GM12878 (cell line): ENCODE measurements around the gene TSLP. TPM values are rescaled to one million over a fixed set of nuclear protein-coding genes. Genes with fewer than 3 reads are reported as not detected.

Experiments
- ATAC-seq: fragments of 200-7000 bp; cut with Tn5 transposase; 3 replicates; pipeline ENCODE4 v1.9.1; 2020; ENCODE audit warnings: mild to moderate bottlenecking, moderate library complexity
- BruUV-seq: library from RNA; stranded (reverse); fragments of 400-500 nt; replicated peaks from 2 replicates; lab custom pipeline; 2021; lab: Mats Ljungman, UMichigan
- CTCF ChIA-PET: fragments of 300-600 bp; sonication (Branson Sonifier 250); formaldehyde crosslinking; extraction: SDS; loops from one replicate; lab custom pipeline; 2021; ENCODE audit warnings: inconsistent platforms; lab: Yijun Ruan, JAX
- POLR2A ChIA-PET: fragments of 350-600 bp; formaldehyde crosslinking; extraction: SDS; loops from one replicate; lab custom pipeline; 2021; ENCODE audit warnings: inconsistent platforms; lab: Charles Lee
- RAD21 ChIA-PET: fragments of 300-600 bp; sonication (Branson Sonifier 250); formaldehyde crosslinking; loops from one replicate; lab custom pipeline; 2023; ENCODE audit warnings: antibody characterized with exemption; ENCODE audit not compliant: unreplicated experiment; lab: Charles Lee
- SMC1A ChIA-PET: fragments of 300-600 bp; sonication (Branson Sonifier 250); formaldehyde crosslinking; loops from one replicate; lab custom pipeline; 2023; ENCODE audit not compliant: unreplicated experiment, uncharacterized antibody; lab: Charles Lee
- DNase-seq: peaks from one replicate; pipeline ENCODE4 v3.0.0-alpha.2; 2011; ENCODE audit warnings: low read depth, low spot score
- FAIRE-seq: peaks from 3 replicates; lab custom pipeline; 2011; peaks lifted over from hg19 to GRCh38; lab: Jason Lieb, UNC
- H2AFZ ChIP-seq: 2 replicates; pipeline ENCODE4 v1.6.0; 2011; ENCODE audit warnings: low read depth, low read length, control low read depth; ENCODE audit not compliant: control insufficient read depth
- H3K27ac ChIP-seq: 2 replicates; pipeline ENCODE4 v1.5.1; 2011; ENCODE audit warnings: control low read depth; ENCODE audit not compliant: control insufficient read depth, insufficient read depth
- H3K27me3 ChIP-seq, 2 experiments: replicated peaks in 1 of 2; 2 replicates each; pipeline versions ENCODE4 v1.6.0 to v1.6.1; 2011; ENCODE audit warnings: low read length in 1 of 2; ENCODE audit not compliant: control insufficient read depth in 2 of 2, insufficient read depth in 2 of 2
- H3K36me3 ChIP-seq, 2 experiments: 2 replicates each; pipeline ENCODE4 v1.5.1; 2011; ENCODE audit warnings: low read length in 1 of 2; ENCODE audit not compliant: control insufficient read depth in 2 of 2, insufficient read depth in 2 of 2
- H3K4me1 ChIP-seq: 2 replicates; pipeline ENCODE4 v1.6.1; 2011; ENCODE audit warnings: mild to moderate bottlenecking, low read length, moderate library complexity, mixed read lengths; ENCODE audit not compliant: control insufficient read depth, insufficient read depth
- H3K4me2 ChIP-seq: 2 replicates; pipeline ENCODE4 v1.6.0; 2011; ENCODE audit warnings: control low read depth; ENCODE audit not compliant: control insufficient read depth, insufficient read depth
- H3K4me3 ChIP-seq: fragments of 200-600 bp; sonication (generic); 2 replicates; pipeline ENCODE4 v1.5.1; 2016
- H3K79me2 ChIP-seq: 2 replicates; pipeline ENCODE4 v1.6.0; 2011; ENCODE audit warnings: low read length; ENCODE audit not compliant: control insufficient read depth, insufficient read depth
- H3K9ac ChIP-seq: 2 replicates; pipeline ENCODE4 v1.8.0; 2011; ENCODE audit warnings: low read length, control low read depth, mixed read lengths; ENCODE audit not compliant: control insufficient read depth, insufficient read depth
- H3K9me3 ChIP-seq: replicated peaks from 3 replicates; pipeline ENCODE4 v1.5.1; 2011; ENCODE audit warnings: mild to moderate bottlenecking, low read length; ENCODE audit not compliant: control insufficient read depth, insufficient read depth
- H4K20me1 ChIP-seq: 2 replicates; pipeline ENCODE4 v1.6.0; 2011; ENCODE audit not compliant: control insufficient read depth, insufficient read depth
- BACH1 ChIP-seq: fragments of 450-650 bp; IDR thresholded peaks from 2 replicates; pipeline ENCODE4 v1.6.1; 2017; ENCODE audit warnings: mild to moderate bottlenecking, borderline replicate concordance
- BCL11A ChIP-seq: IDR thresholded peaks from 2 replicates; pipeline ENCODE4 v1.6.1; 2011; ENCODE audit warnings: low read depth, low read length
- MTA3 ChIP-seq: IDR thresholded peaks from 2 replicates; pipeline ENCODE4 v1.6.1; 2012; ENCODE audit warnings: low read length, inconsistent platforms, borderline replicate concordance
- SP1 ChIP-seq: IDR thresholded peaks from one replicate; pipeline ENCODE4 v1.6.1; 2011; ENCODE audit warnings: low read depth, low read length
- STAT1 ChIP-seq: fragments of 450-650 bp; conservative IDR thresholded peaks from 2 replicates; pipeline ENCODE4 v1.6.1; 2014; ENCODE audit warnings: antibody characterized with exemption, mild to moderate bottlenecking
- TBL1XR1 ChIP-seq: IDR thresholded peaks from 2 replicates; pipeline ENCODE4 v1.6.1; 2012; ENCODE audit warnings: low read depth, low read length, improper control_type of control experiment
- ZNF622 ChIP-seq: fragments of 450-650 bp; IDR thresholded peaks from 2 replicates; pipeline ENCODE4 v1.6.1; 2017; ENCODE audit warnings: mild to moderate bottlenecking, inconsistent platforms
- WGBS: methylation state at CpG from one replicate; pipeline ENCODE4 v1.1.6; 2016; ENCODE audit warnings: low lambda C conversion rate; ENCODE audit not compliant: insufficient replicate concordance, insufficient coverage; ENCODE audit errors: missing lambda C conversion rate; 5-methylcytosine and 5-hydroxymethylcytosine counted together
- in situ Hi-C: fragments of 300-500 bp; cut with MboI; formaldehyde crosslinking; loops from 9 replicates; pipeline ENCODE4 v1.14.3; 2018; ENCODE audit warnings: mixed read lengths
- intact Hi-C: fragments of 100-400 bp; cut with micrococcal nuclease; formaldehyde crosslinking; loops from one replicate; pipeline ENCODE4 v1.14.2; 2022; ENCODE audit not compliant: unreplicated experiment
- polyA plus RNA-seq, 11 experiments: library from polyadenylated mRNA; depleted of rRNA in 4 of 11; unstranded in 6 of 11; stranded (reverse) in 5 of 11; fragments of >200 nt; fragmentation: Nextera tagmentation in 4 of 11; fragmentation: Illumina TruSeq in 1 of 11; extraction: Ambion mirVana in 4 of 11; extraction: Trizol in 1 of 11; gene quantifications; 1 replicate in 1 of 11; 2 replicates in 10 of 11; pipeline versions ENCODE4 v1.2.1 to v1.2.3, GENCODE V29; 2011 to 2016; ENCODE audit warnings: inconsistent platforms in 2 of 11, missing spikeins in 2 of 11, low read depth in 1 of 11
- total RNA-seq, 4 experiments: library from RNA; depleted of rRNA in 3 of 4; stranded (reverse); fragments of >200 nt in 3 of 4; fragmentation: Illumina TruSeq in 1 of 4; extraction: Trizol in 1 of 4; gene quantifications; 2 replicates each; pipeline versions ENCODE4 v1.2.1 to v1.2.3, GENCODE V29; 2013 to 2021
- TF ChIP-seq, protein P1 (sequence below): fragments of 450-650 bp; formaldehyde crosslinking; IDR thresholded peaks from 2 replicates; pipeline ENCODE4 v1.4.0; 2022; ENCODE audit warnings: mild to moderate bottlenecking, moderate library complexity
- TF ChIP-seq, protein P2 (sequence below): IDR thresholded peaks from 2 replicates; pipeline ENCODE4 v1.6.1; 2011; ENCODE audit warnings: low read depth, low read length, improper control_type of control experiment, borderline replicate concordance

Gene TSLP
- total and polyA plus RNA-seq, 10 of the 15 experiments (the other 5 are each of a cell fraction or from before 2014, with no cell fraction given), result 0.05 to 0.32 TPM; not detected in 8

DNA sequence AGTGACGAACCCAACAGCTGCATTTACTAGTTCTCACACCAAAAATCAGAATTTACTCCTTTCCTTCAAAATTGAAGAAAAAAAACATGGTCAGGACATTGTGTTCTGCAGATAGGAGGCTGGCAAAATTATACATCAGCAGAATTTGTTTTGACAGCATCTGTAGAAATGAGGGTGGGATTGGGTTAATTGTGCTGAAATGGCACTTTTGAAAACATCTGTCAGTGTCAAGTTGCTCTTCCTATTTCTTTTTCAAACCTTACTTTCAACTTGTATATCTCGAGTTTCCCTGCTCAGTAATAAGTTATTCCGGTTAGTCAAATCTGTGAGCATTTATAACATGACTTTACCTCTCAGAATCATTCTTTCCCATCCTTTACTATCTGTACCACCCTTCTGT, 40.4 kb downstream of the TSLP start (continued):
- TF ChIP-seq, protein P1, sequence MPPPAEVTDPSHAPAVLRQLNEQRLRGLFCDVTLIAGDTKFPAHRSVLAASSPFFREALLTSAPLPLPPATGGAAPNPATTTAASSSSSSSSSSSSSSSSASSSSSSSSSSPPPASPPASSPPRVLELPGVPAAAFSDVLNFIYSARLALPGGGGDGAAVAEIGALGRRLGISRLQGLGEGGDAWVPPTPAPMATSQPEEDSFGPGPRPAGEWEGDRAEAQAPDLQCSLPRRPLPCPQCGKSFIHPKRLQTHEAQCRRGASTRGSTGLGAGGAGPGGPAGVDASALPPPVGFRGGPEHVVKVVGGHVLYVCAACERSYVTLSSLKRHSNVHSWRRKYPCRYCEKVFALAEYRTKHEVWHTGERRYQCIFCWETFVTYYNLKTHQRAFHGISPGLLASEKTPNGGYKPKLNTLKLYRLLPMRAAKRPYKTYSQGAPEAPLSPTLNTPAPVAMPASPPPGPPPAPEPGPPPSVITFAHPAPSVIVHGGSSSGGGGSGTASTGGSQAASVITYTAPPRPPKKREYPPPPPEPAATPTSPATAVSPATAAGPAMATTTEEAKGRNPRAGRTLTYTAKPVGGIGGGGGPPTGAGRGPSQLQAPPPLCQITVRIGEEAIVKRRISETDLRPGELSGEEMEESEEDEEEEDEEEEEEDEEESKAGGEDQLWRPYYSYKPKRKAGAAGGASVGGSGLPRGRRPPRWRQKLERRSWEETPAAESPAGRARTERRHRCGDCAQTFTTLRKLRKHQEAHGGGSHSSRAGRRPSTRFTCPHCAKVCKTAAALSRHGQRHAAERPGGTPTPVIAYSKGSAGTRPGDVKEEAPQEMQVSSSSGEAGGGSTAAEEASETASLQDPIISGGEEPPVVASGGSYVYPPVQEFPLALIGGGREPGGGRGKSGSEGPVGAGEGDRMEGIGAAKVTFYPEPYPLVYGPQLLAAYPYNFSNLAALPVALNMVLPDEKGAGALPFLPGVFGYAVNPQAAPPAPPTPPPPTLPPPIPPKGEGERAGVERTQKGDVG (CRISPR knock-in tag), result no peak
- TF ChIP-seq TBL1XR1 (no peak), BACH1 (no peak), STAT1 (no peak)

DNA sequence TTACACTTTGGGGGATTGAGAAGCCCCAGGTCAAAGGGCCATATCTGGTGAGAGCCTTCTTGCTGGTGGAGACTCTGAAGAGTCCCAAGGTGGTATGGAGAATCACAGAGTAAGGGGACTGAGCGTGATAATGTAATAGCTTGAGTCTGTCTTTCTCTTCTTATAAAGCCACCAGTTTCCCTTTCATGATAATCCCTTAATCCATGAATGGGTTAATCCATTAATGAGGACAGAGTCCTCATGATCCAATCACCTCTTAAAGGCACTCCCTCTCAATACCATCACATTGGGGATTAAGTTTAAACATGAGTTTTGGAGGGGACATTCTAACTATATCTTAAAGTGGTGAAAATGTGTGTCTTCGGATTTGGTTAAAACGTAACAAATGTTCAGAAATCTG, 42.2 kb downstream of the TSLP start:
- Histone ChIP-seq H3K4me2 (no peak overlapping the region), H3K27ac (no peak overlapping the region), H3K27me3 (no peaks in the 10 kb centered on the region), H3K4me1 (no peaks in the 10 kb centered on the region), H3K36me3 (peaks cover 3 to 20% of the 10 kb centered on the region in 2 experiments), H3K4me3 (no peak overlapping the region), H4K20me1 (no peaks in the 10 kb centered on the region), H3K9ac (no peak overlapping the region), H3K79me2 (no peaks in the 10 kb centered on the region), H3K9me3 (no peaks in the 10 kb centered on the region), H2AFZ (no peak overlapping the region)
- intact Hi-C loops, result no loop called here
- WGBS, result 97% methylated on average over 3 of the region's 3 CpGs
- no peak for ATAC-seq
- no peak for TF ChIP-seq SP1
- TF ChIP-seq MTA3, result no peak
- TF ChIP-seq BCL11A, result no peak
- TF ChIP-seq ZNF622, result no peak
- TF ChIP-seq, protein P2, sequence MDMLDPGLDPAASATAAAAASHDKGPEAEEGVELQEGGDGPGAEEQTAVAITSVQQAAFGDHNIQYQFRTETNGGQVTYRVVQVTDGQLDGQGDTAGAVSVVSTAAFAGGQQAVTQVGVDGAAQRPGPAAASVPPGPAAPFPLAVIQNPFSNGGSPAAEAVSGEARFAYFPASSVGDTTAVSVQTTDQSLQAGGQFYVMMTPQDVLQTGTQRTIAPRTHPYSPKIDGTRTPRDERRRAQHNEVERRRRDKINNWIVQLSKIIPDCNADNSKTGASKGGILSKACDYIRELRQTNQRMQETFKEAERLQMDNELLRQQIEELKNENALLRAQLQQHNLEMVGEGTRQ, result no peak
- in situ Hi-C loops, result no loop called here
- FAIRE-seq, result no peak
- SMC1A ChIA-PET, result interaction anchor here (0.9 to 1.5 kb wide), 2 partner anchors 8 to 28 kb away, joined by 3 to 6 read pairs; no protein-coding TSS in a partner anchor
- POLR2A ChIA-PET, result no interaction called here
- RAD21 ChIA-PET, result no interaction called here
- no peak for DNase-seq
- no TSS peak for BruUV-seq
- CTCF ChIA-PET, result no interaction called here
